ENCODE measurements around the gene DEFB110. TPM values are rescaled to one million over a fixed set of nuclear protein-coding genes. Genes with fewer than 3 reads are reported as not detected.

The DEFB110 gene
- total and polyA plus RNA-seq, 2 of the 13 experiments (the other 11 are each of a cell fraction or from before 2014, with no cell fraction given): not detected

- TF ChIP-seq ARID5B (CRISPR knock-in tag; IDR thresholded peaks at IDR 0.05): peak; percentile 9; the same call in 1 of the 2 replicates
- peak; percentile 56; the same call in 1 of the 2 replicates for TF ChIP-seq ZNF598 (CRISPR knock-in tag; IDR thresholded peaks at IDR 0.05; ENCODE audit: borderline replicate concordance)
- TF ChIP-seq MXD4 (CRISPR knock-in tag; IDR thresholded peaks at IDR 0.05): no peak
- no peak for TF ChIP-seq XBP1 (CRISPR knock-in tag; IDR thresholded peaks at IDR 0.05)
- TF ChIP-seq RFX3 (CRISPR knock-in tag; IDR thresholded peaks at IDR 0.05): no peak
- peak; percentile 82 for TF ChIP-seq XRCC5 (optimal IDR thresholded peaks at IDR 0.05; ENCODE audit: low read length)
- TF ChIP-seq PHF21A (CRISPR knock-in tag; IDR thresholded peaks at IDR 0.05): no peak
- no peak for TF ChIP-seq NRL (CRISPR knock-in tag; IDR thresholded peaks at IDR 0.05; ENCODE audit: borderline replicate concordance)
- TF ChIP-seq BRCA1 (CRISPR knock-in tag; IDR thresholded peaks at IDR 0.05): no peak
- 0 out of 2 replicates have a peak, but pooled peaks have one; percentile 17 for TF ChIP-seq PITX1 (CRISPR knock-in tag; IDR thresholded peaks at IDR 0.05)
- TF ChIP-seq ZNF33B (CRISPR knock-in tag; IDR thresholded peaks at IDR 0.05): 0 out of 2 replicates have a peak, but pooled peaks have one; percentile 9
- TF ChIP-seq ZHX2 (IDR thresholded peaks at IDR 0.05; ENCODE audit: low read depth): no peak
- no peak for TF ChIP-seq ZHX2 (CRISPR knock-in tag; IDR thresholded peaks at IDR 0.05; ENCODE audit: borderline replicate concordance)
- TF ChIP-seq ZNF558 (CRISPR knock-in tag; IDR thresholded peaks at IDR 0.05; ENCODE audit: borderline replicate concordance): no peak
- peak; percentile 62 for TF ChIP-seq ZMYM4 (CRISPR knock-in tag; IDR thresholded peaks at IDR 0.05)
- TF ChIP-seq ARNT2 (CRISPR knock-in tag; IDR thresholded peaks at IDR 0.05; ENCODE audit: low read depth): no peak
- peak; percentile 46; the same call in 1 of the 2 replicates for TF ChIP-seq TFAP4 (IDR thresholded peaks at IDR 0.05; ENCODE audit: borderline replicate concordance, low read depth)
- no peak for TF ChIP-seq ZNF333 (CRISPR knock-in tag; IDR thresholded peaks at IDR 0.05; ENCODE audit: borderline replicate concordance)
Measured at GRCh38 chr6:50030777-50031562, 9.2 kb upstream of the DEFB110 start (continued).
